HepG2 (cell line): ENCODE data around the gene CCDC38.

Experiments used
- ARNT ChIP-seq: fragments of 450-650 bp; IDR thresholded peaks from 2 replicates; pipeline ENCODE4 v1.6.1; 2017
- CTCF ChIP-seq: sonication (generic); formaldehyde crosslinking; IDR thresholded peaks from 2 replicates; pipeline ENCODE4 v1.5.0; 2020; ENCODE audit warnings: mild to moderate bottlenecking, missing genetic modification reagents, moderate library complexity
- GABPB1 ChIP-seq: IDR thresholded peaks from 2 replicates; pipeline ENCODE4 v1.6.1; 2016; ENCODE audit warnings: mild to moderate bottlenecking, missing genetic modification reagents, moderate library complexity, missing compliant biosample characterization
- MBNL3 ChIP-seq: fragments of 250-450 bp; sonication (Bioruptor Pico); conservative IDR thresholded peaks from 2 replicates; pipeline ENCODE4 v1.8.0; 2022; ENCODE audit warnings: mild to moderate bottlenecking, inconsistent platforms
- PBX3 ChIP-seq: sonication (generic); formaldehyde crosslinking; IDR thresholded peaks from 2 replicates; pipeline ENCODE4 v1.8.1; 2023; ENCODE audit warnings: missing genetic modification reagents, inconsistent platforms, borderline replicate concordance
- POLR2AphosphoS5 ChIP-seq: IDR thresholded peaks from 2 replicates; pipeline ENCODE4 v1.6.1; 2012; ENCODE audit warnings: low read depth, low read length
- TRIM24 ChIP-seq: sonication (generic); formaldehyde crosslinking; IDR thresholded peaks from 2 replicates; pipeline ENCODE4 v1.8.0; 2022; ENCODE audit warnings: mild to moderate bottlenecking, missing genetic modification reagents
- ZEB1 ChIP-seq: IDR thresholded peaks from 2 replicates; pipeline ENCODE4 v1.6.1; 2012; ENCODE audit warnings: mild to moderate bottlenecking, low read depth, inconsistent platforms; ENCODE audit not compliant: insufficient replicate concordance
- ZKSCAN8 ChIP-seq: IDR thresholded peaks from 2 replicates; pipeline ENCODE4 v1.6.1; 2016; ENCODE audit warnings: borderline replicate concordance, missing genetic modification reagents, missing compliant biosample characterization
- ZNF513 ChIP-seq: sonication (generic); formaldehyde crosslinking; conservative IDR thresholded peaks from 2 replicates; pipeline ENCODE4 v1.5.0; 2020; ENCODE audit warnings: missing genetic modification reagents
- ZNF546 ChIP-seq: sonication (generic); formaldehyde crosslinking; conservative IDR thresholded peaks from 2 replicates; pipeline ENCODE4 v1.8.1; 2023; ENCODE audit warnings: mild to moderate bottlenecking, missing genetic modification reagents
- ZNF883 ChIP-seq: sonication (generic); formaldehyde crosslinking; IDR thresholded peaks from 2 replicates; pipeline ENCODE4 v1.5.1; 2020; ENCODE audit warnings: mild to moderate bottlenecking, missing genetic modification reagents; ENCODE audit errors: not compliant biosample characterization

- TF ChIP-seq ZNF513 (CRISPR knock-in tag) (no peak), GABPB1 (CRISPR knock-in tag) (no peak), CTCF (CRISPR knock-in tag) (no peak), ZNF883 (no peak), TRIM24 (CRISPR knock-in tag) (no peak), PBX3 (CRISPR knock-in tag) (no peak), POLR2AphosphoS5 (no peak), ZEB1 (no peak), ZNF546 (CRISPR knock-in tag) (no peak), ARNT (no peak), ZKSCAN8 (no peak), MBNL3 (no peak)
Measured at GRCh38 chr12:95953000-95953399, 10.6 kb upstream of the CCDC38 start.
